GM18526 (cell line): ENCODE data around the gene TRIM59.

Experiments used
- POLR2A ChIP-seq: IDR thresholded peaks from 3 replicates; pipeline ENCODE4 v1.6.1; 2011; ENCODE audit not compliant: insufficient read length; ENCODE audit errors: extremely low read depth

TRIM59 gene

DNA sequence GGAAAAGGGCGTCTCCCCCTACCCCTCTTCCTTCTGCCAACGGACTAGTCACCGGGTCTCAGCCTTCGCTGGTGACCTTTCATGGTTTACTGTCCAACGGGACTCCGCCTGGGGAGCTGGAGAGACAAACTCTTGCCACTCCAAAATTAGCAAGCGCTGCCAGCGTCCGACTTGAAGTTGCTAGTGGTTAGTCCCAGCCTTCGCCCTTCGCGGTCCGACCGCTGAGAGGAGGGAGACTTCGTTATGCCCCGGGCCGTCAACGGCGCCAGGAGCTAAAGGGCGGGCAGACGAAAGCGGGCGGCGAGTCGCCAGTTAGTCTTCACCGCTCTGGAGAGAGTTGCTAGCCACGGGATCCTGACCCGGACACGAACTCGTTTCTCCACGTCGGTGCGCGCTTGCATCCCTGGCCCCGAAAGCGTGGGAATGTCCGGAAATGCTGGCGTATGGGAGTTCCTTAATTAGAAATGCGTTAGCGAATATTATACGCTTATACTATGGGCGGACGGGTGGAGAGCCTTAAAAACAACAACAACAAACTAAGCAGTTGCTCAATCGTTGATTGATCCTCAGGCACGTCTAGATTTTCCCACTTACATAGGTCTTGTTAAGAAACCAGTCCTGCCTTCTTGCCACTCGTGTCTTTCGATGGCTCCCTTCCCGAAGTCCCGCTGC, 49.4 kb downstream of the TRIM59 start:
- no peak for TF ChIP-seq POLR2A

DNA sequence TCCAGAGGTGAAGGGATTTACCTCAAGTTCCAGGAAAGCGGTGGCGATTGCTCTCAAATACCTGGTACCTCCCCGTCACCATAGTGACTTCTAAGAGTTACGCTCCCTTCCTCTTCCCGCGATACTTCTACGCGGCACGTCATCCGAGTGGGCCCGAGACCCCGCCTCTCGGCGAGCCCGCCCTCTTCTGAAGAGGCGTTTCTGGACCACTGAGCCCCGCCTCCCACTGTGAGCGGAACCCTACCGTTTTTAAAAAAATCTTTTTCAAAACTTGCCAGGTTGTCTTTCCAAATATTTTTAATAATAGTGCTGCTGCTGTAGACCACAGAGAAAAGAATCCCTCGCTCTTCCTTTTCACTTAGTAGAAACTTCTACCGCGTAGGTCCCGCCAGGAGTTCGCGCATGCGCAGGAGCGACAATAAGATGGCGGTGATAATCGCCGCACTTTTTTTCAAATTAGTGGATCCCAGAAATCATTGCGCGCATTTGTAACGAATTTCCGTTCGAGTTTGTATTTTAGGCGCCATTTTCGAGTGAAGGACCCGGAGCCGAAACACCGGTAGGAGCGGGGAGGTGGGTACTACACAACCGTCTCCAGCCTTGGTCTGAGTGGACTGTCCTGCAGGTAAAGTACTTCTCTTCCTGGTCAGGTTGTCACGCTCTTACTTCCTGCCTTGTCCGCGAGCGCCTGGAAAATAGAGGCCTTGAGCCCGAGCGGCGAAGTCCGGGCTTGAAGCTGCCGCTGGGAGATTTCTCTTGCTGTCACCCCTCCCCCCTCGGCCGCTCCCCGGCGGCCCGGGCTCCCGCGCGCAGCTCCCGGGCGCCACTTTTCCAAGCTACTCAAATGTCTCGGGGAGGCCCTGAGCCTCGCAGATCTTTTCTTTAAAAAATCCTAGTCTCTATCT, 50.2 kb downstream of the TRIM59 start, which contains the start of the genes IFT80 and SMC4:
TSS of gene IFT80 (minus strand) at position 101 of the 905 bp plus-strand sequence. CDS start 14,625 bp downstream, outside the sequence.
TSS of gene SMC4 (plus strand) at position 526 of the 905 bp plus-strand sequence. CDS start 1,177 bp downstream, outside the sequence.
- TF ChIP-seq POLR2A: peak; percentile 79

DNA sequence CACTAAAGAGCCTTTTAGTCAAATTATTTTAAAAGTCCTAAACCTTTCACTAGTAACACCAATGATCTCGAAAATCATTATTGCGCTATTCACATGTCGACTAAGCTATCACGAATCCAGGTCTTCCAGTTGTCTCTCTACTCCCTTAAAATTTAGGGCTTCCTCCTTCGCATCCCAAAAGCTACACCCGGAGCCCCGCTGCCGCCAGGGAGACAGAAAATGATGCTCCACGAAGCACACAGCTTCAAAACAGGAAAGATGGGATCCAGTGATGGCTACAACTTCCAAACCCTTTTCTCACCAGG, 50.8 kb downstream of the TRIM59 start:
- no peak for TF ChIP-seq POLR2A

DNA sequence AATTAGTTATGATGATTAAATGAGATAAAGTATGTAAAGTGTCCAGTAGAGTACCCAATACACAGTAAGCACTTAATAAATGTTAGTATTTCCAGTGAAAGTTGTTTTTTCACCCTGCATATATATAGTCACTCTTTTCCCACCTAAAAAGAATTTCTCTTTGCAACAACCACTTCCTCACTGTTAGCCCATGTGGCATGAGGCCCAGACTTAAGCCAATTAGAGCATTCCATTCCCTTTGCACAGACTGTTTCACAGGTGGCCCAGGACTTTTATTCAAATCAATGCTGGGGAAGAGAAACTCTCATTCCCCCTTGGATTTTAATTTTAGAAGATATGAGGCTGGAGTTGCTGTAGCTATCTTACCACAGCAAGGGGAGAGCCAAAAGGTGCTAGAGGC, 54.3 kb downstream of the TRIM59 start:
- TF ChIP-seq POLR2A: no peak

DNA sequence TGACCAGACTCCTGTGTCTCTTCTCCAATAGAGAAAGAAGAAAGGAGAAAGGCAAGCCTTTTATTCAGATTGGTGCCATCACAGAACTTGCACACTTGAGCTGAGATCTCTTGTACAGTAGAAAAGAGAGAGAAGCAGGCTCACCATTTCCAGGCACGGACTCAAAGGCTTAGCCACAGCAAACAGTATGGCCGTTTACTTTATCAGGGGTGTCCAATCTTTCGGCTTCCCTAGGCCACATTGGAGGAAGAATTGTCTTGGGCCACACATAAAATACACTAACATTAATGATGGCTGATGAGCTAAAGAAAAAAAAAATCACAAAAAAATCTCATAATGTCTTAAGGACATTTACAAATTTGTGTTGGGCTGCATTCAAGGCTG, 55.6 kb downstream of the TRIM59 start:
- no peak for TF ChIP-seq POLR2A

DNA sequence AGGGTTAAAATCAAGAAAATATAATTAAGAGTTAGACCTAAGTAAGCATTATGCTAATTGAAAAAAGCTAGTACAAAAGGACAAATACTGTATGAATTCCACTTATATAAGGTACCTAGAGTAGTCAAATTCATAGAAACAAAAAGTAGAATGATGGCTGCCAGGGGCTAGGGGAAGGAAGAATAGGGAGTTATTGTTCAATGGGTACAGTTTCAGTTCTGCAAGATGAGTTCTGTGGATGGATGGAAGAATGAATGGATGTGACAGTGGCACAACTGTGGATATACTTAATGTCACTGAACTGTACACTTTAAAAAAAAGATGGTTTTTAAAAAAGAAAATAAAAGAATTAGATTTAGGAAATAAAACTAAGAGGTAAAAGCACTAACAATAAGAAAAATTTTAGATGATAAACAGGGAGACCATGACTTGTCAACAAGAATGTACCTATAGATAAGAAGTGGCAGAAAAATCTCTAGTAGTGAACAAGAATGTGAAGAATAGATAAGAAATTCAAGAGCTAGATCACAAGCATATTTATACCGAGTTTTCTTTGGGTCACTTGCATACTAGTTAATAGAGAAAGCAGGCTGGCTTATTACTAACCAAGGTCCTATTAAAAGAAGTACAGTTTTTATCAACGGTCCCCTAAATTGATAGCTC, 56.1 kb downstream of the TRIM59 start:
- TF ChIP-seq POLR2A: no peak

DNA sequence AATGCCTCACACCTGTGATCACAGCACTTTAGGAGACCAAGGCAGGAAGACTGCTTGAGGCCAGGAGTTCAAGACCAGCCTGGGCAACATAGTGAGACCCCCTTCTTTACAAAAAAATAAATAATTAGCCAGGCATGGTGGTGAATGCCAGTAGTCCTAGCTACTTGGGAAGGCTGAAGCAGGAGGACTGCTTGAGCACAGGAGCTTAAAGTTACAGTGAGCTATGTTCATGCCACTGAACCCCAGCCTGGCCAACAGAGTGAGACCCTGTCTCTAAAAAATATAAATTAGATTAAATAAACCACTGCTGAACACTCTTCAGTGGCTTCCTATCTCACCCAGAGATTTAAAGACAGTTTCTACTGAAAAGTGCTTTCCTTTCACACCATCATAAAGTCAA, 56.8 kb downstream of the TRIM59 start:
- no peak for TF ChIP-seq POLR2A

DNA sequence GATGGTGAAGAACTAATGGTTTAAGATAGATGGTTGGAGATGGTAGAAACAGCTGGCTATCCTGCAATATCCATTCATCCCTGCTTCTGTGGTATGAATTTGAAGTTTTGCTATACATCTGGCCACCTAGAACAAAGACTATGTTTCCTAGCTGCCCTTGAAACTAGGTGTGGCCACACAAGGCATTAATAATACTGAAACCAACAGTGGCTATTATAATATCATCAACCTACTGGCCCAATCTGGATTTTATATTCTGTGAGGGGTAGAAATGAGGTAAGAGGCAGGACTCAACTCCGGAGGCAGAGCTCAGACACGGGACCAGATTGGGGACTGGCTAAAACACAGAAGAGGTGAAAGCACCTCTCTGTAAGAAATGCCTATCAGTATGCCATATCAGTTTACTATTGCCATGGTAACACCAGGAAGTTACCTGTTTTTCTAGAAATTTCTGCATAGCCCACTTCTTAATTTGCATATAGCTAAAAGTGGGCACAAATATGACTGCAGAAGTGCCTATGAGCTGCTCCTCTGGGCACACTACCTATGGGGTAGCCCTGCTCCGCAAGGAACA, 58.9 kb downstream of the TRIM59 start:
- no peak for TF ChIP-seq POLR2A
